ENCODE measurements around the gene TECR.

DNA sequence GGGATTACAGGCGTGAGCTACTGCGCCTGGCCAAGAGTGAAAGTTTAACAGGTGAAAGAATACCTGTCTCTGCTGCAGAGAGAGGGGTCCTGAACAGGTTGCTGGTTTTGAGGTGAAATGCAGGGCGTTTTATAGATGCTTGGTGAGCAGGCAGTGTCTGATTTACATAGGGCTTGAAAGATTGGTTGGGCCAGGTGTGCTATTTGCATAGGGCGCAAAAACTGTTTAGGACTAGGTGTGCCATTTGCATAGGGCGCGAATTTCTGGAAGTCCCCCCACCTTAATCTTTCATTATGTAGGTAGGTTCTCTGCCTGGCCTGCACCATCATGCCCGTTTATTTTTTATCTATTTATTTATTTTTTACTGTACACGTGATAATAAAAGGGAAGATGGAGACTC, 47.0 kb downstream of the TECR start:
- TF ChIP-seq, protein P1, sequence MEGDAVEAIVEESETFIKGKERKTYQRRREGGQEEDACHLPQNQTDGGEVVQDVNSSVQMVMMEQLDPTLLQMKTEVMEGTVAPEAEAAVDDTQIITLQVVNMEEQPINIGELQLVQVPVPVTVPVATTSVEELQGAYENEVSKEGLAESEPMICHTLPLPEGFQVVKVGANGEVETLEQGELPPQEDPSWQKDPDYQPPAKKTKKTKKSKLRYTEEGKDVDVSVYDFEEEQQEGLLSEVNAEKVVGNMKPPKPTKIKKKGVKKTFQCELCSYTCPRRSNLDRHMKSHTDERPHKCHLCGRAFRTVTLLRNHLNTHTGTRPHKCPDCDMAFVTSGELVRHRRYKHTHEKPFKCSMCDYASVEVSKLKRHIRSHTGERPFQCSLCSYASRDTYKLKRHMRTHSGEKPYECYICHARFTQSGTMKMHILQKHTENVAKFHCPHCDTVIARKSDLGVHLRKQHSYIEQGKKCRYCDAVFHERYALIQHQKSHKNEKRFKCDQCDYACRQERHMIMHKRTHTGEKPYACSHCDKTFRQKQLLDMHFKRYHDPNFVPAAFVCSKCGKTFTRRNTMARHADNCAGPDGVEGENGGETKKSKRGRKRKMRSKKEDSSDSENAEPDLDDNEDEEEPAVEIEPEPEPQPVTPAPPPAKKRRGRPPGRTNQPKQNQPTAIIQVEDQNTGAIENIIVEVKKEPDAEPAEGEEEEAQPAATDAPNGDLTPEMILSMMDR (conservative IDR thresholded peaks at IDR 0.05; ENCODE audit: low read length): no peak
- no peak for TF ChIP-seq EZH2phosphoT487 (IDR thresholded peaks at IDR 0.05; ENCODE audit: borderline replicate concordance)

All from Loucy (cell line).